ENCODE data around the gene ZCCHC14. TPM values are rescaled to one million over a fixed set of nuclear protein-coding genes. Genes with fewer than 3 reads are reported as not detected.

Gene ZCCHC14
- total and polyA plus RNA-seq, 2 experiments from 2014 or later: 4.3 to 14.5 TPM

GRCh38 chr16:87432330-87432915 lies 60.4 kb downstream of the ZCCHC14 start:
- no peak overlapping the region for H2AFZ ChIP-seq
- H3K27ac ChIP-seq: no peak overlapping the region
- no peak overlapping the region for H3K4me3 ChIP-seq
- no peak for DNase-seq (ENCODE audit: low spot score)
- 94% methylated on average over 15 of the region's 15 CpGs for WGBS (ENCODE audit: low lambda C conversion rate, missing lambda C conversion rate)
- H3K4me1 ChIP-seq (ENCODE audit: insufficient read depth): peaks cover 4% of the 10 kb centered on the region
- H3K79me2 ChIP-seq: peaks cover 36% of the 10 kb centered on the region
- H4K20me1 ChIP-seq (ENCODE audit: insufficient read depth, poor library complexity, severe bottlenecking): peaks cover 17% of the 10 kb centered on the region
- no peaks in the 10 kb centered on the region for H3K9me3 ChIP-seq (ENCODE audit: low read depth)
- TF ChIP-seq EZH2 (IDR thresholded peaks at IDR 0.05; ENCODE audit: borderline replicate concordance): no peak
- no peak for TF ChIP-seq EZH2phosphoT487 (IDR thresholded peaks at IDR 0.05; ENCODE audit: low read depth, severe bottlenecking, unreplicated experiment)
- TF ChIP-seq CTCF (IDR thresholded peaks at IDR 0.05; ENCODE audit: poor library complexity): no peak
- H3K27me3 ChIP-seq: no peaks in the 10 kb centered on the region
- no peaks in the 10 kb centered on the region for H3K9me2 ChIP-seq (replicated peaks; ENCODE audit: insufficient read depth)
- H3K4me2 ChIP-seq: no peak overlapping the region
- H3K36me3 ChIP-seq (replicated peaks; ENCODE audit: insufficient read depth, low read depth): no peaks in the 10 kb centered on the region

- H3K4me1 ChIP-seq (ENCODE audit: insufficient read depth): peaks cover 4% of the 10 kb centered on the region
- H4K20me1 ChIP-seq (ENCODE audit: insufficient read depth, poor library complexity, severe bottlenecking): peaks cover 15% of the 10 kb centered on the region
- no peak overlapping the region for H3K4me2 ChIP-seq
- H3K79me2 ChIP-seq: peaks cover 34% of the 10 kb centered on the region
- H3K9me3 ChIP-seq (ENCODE audit: low read depth): no peaks in the 10 kb centered on the region
- WGBS (ENCODE audit: low lambda C conversion rate, missing lambda C conversion rate): 69% methylated on average over 7 of the region's 7 CpGs
- no peaks in the 10 kb centered on the region for H3K9me2 ChIP-seq (replicated peaks; ENCODE audit: insufficient read depth)
- no peaks in the 10 kb centered on the region for H3K36me3 ChIP-seq (replicated peaks; ENCODE audit: insufficient read depth, low read depth)
- no peak overlapping the region for H3K27ac ChIP-seq
- no peak overlapping the region for H3K4me3 ChIP-seq
- H3K27me3 ChIP-seq: no peaks in the 10 kb centered on the region
- no peak for TF ChIP-seq CTCF (IDR thresholded peaks at IDR 0.05; ENCODE audit: poor library complexity)
- DNase-seq (ENCODE audit: low spot score): peak; percentile 48
- H2AFZ ChIP-seq: no peak overlapping the region
Measured at GRCh38 chr16:87431926-87432325, 60.9 kb downstream of the ZCCHC14 start.

GRCh38 chr16:87426423-87427215 lies 66.2 kb downstream of the ZCCHC14 start:
- peaks cover 4% of the 10 kb centered on the region for H4K20me1 ChIP-seq (ENCODE audit: insufficient read depth, poor library complexity, severe bottlenecking)
- no peaks in the 10 kb centered on the region for H3K36me3 ChIP-seq (replicated peaks; ENCODE audit: insufficient read depth, low read depth)
- 92% methylated on average over 18 of the region's 18 CpGs for WGBS (ENCODE audit: low lambda C conversion rate, missing lambda C conversion rate)

More at GRCh38 chr16:87426423-87427215, 66.2 kb downstream of the ZCCHC14 start:
- H3K9me3 ChIP-seq (ENCODE audit: low read depth): no peaks in the 10 kb centered on the region
- no peaks in the 10 kb centered on the region for H3K4me1 ChIP-seq (ENCODE audit: insufficient read depth)
- H3K4me3 ChIP-seq: no peak overlapping the region
- no peak overlapping the region for H3K27ac ChIP-seq
- H3K27me3 ChIP-seq: no peaks in the 10 kb centered on the region
- no peak overlapping the region for H3K4me2 ChIP-seq
- no peak overlapping the region for H2AFZ ChIP-seq
- TF ChIP-seq EZH2 (IDR thresholded peaks at IDR 0.05; ENCODE audit: borderline replicate concordance) (no peak), CTCF (IDR thresholded peaks at IDR 0.05; ENCODE audit: poor library complexity) (no peak), EZH2phosphoT487 (IDR thresholded peaks at IDR 0.05; ENCODE audit: low read depth, severe bottlenecking, unreplicated experiment) (no peak)
- H3K79me2 ChIP-seq: no peaks in the 10 kb centered on the region
- DNase-seq (ENCODE audit: low spot score): no peak
- no peaks in the 10 kb centered on the region for H3K9me2 ChIP-seq (replicated peaks; ENCODE audit: insufficient read depth)

Measured in hepatocyte (in vitro differentiated cells).